Measurements from ENCODE around the gene NBAS.

NBAS gene

DNA sequence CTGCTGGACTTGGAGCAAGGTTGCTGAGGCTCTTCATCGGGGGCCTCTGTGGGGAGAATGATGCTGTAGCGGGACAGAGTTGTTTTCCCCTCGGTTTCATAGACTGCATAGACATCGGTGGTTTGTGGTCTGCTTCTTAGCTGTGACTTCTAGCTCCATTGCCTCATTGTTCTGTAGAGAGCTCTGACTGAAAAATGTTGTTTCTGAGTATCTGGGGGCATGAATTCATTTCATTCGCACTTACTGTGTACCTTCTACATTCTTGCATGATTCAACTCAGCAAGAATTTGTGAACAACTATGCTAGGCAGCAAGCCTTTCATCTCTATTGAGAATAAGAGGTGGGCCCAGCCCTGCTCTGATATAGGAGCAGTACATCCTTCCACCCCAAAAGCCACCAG, 406.8 kb downstream of the NBAS start:
- Histone ChIP-seq H3K27me3 (ENCODE audit: low read length) (no peaks in the 10 kb centered on the region), H3K27ac (ENCODE audit: low read depth, low read length) (no peak overlapping the region), H3K4me2 (ENCODE audit: low read depth, low read length, poor library complexity, severe bottlenecking) (no peak overlapping the region), H3K9me3 (ENCODE audit: insufficient read depth, low read length) (no peaks in the 10 kb centered on the region), H3K9me2 (replicated peaks; ENCODE audit: insufficient read depth, low read length) (no peaks in the 10 kb centered on the region), H3K4me3 (ENCODE audit: insufficient read depth, low read length, poor library complexity, severe bottlenecking) (no peak overlapping the region), H4K20me1 (ENCODE audit: low read depth, low read length) (no peaks in the 10 kb centered on the region), H3K36me3 (ENCODE audit: low read length) (no peaks in the 10 kb centered on the region), H3K79me2 (ENCODE audit: insufficient read depth, low read length) (no peaks in the 10 kb centered on the region), H3K9ac (ENCODE audit: low read length) (no peak overlapping the region), H2AFZ (ENCODE audit: low read depth, low read length, severe bottlenecking) (no peak overlapping the region), H3F3A (ENCODE audit: insufficient read depth) (no peaks in the 10 kb centered on the region)
- no peak for TF ChIP-seq EZH2phosphoT487 (conservative IDR thresholded peaks at IDR 0.05; ENCODE audit: low read length)
- TF ChIP-seq, protein P1, sequence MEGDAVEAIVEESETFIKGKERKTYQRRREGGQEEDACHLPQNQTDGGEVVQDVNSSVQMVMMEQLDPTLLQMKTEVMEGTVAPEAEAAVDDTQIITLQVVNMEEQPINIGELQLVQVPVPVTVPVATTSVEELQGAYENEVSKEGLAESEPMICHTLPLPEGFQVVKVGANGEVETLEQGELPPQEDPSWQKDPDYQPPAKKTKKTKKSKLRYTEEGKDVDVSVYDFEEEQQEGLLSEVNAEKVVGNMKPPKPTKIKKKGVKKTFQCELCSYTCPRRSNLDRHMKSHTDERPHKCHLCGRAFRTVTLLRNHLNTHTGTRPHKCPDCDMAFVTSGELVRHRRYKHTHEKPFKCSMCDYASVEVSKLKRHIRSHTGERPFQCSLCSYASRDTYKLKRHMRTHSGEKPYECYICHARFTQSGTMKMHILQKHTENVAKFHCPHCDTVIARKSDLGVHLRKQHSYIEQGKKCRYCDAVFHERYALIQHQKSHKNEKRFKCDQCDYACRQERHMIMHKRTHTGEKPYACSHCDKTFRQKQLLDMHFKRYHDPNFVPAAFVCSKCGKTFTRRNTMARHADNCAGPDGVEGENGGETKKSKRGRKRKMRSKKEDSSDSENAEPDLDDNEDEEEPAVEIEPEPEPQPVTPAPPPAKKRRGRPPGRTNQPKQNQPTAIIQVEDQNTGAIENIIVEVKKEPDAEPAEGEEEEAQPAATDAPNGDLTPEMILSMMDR (IDR thresholded peaks at IDR 0.05; ENCODE audit: insufficient read depth, low read length, poor library complexity, severe bottlenecking), result no peak

GRCh38 chr2:15152382-15152781, 408.8 kb downstream of the NBAS start:
- Histone ChIP-seq H3K4me3 (ENCODE audit: insufficient read depth, low read length, poor library complexity, severe bottlenecking) (no peak overlapping the region), H3K4me2 (ENCODE audit: low read depth, low read length, poor library complexity, severe bottlenecking) (no peak overlapping the region), H3K9ac (ENCODE audit: low read length) (no peak overlapping the region), H3K9me2 (replicated peaks; ENCODE audit: insufficient read depth, low read length) (no peaks in the 10 kb centered on the region), H4K20me1 (ENCODE audit: low read depth, low read length) (no peaks in the 10 kb centered on the region), H3K36me3 (ENCODE audit: low read length) (no peaks in the 10 kb centered on the region), H2AFZ (ENCODE audit: low read depth, low read length, severe bottlenecking) (no peak overlapping the region), H3K27me3 (ENCODE audit: low read length) (no peaks in the 10 kb centered on the region), H3K9me3 (ENCODE audit: insufficient read depth, low read length) (no peaks in the 10 kb centered on the region), H3F3A (ENCODE audit: insufficient read depth) (no peaks in the 10 kb centered on the region), H3K27ac (ENCODE audit: low read depth, low read length) (no peak overlapping the region), H3K79me2 (ENCODE audit: insufficient read depth, low read length) (no peaks in the 10 kb centered on the region)
- TF ChIP-seq, protein P1 (IDR thresholded peaks at IDR 0.05; ENCODE audit: insufficient read depth, low read length, poor library complexity, severe bottlenecking), result no peak
- no peak for TF ChIP-seq EZH2phosphoT487 (conservative IDR thresholded peaks at IDR 0.05; ENCODE audit: low read length)

DNA sequence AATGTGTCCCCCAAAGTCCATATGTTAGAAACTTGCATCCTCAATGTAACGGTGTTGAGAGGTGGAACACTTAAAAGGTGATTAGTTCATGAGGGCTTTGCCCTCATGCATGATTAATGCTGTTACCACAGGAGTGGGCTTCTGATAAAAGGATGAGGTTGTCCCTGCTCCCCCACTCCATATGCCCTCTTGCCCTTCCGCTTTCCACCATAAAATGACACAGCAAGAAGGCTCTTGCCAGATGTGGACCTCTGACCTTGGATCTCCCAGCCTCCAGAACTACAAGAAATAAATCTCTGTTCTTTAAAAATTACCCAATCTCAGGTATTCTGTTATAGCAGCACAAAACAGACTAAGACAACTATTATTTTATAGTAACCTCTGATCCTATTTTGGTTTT, 412.1 kb downstream of the NBAS start:
- H3K27me3 ChIP-seq (ENCODE audit: low read length), result no peaks in the 10 kb centered on the region
- no peaks in the 10 kb centered on the region for H3K9me2 ChIP-seq (replicated peaks; ENCODE audit: insufficient read depth, low read length)
- no peak overlapping the region for H3K4me3 ChIP-seq (ENCODE audit: insufficient read depth, low read length, poor library complexity, severe bottlenecking)
- H4K20me1 ChIP-seq (ENCODE audit: low read depth, low read length), result no peaks in the 10 kb centered on the region
- H3K9me3 ChIP-seq (ENCODE audit: insufficient read depth, low read length), result no peaks in the 10 kb centered on the region
- H3K9ac ChIP-seq (ENCODE audit: low read length), result no peak overlapping the region
- H2AFZ ChIP-seq (ENCODE audit: low read depth, low read length, severe bottlenecking), result no peak overlapping the region
- no peaks in the 10 kb centered on the region for H3K79me2 ChIP-seq (ENCODE audit: insufficient read depth, low read length)
- H3F3A ChIP-seq (ENCODE audit: insufficient read depth), result no peaks in the 10 kb centered on the region
- H3K27ac ChIP-seq (ENCODE audit: low read depth, low read length), result no peak overlapping the region
- H3K4me2 ChIP-seq (ENCODE audit: low read depth, low read length, poor library complexity, severe bottlenecking), result no peak overlapping the region
- no peak for TF ChIP-seq EZH2phosphoT487 (conservative IDR thresholded peaks at IDR 0.05; ENCODE audit: low read length)
- TF ChIP-seq, protein P1 (IDR thresholded peaks at IDR 0.05; ENCODE audit: insufficient read depth, low read length, poor library complexity, severe bottlenecking), result no peak
- H3K36me3 ChIP-seq (ENCODE audit: low read length), result no peaks in the 10 kb centered on the region

Measured in SU-DHL-6 (cell line).